ENCODE results near the gene FGF23. TPM values are rescaled to one million over a fixed set of nuclear protein-coding genes. Genes with fewer than 3 reads are reported as not detected.

The FGF23 gene
- total and polyA plus RNA-seq, 2 donors (not counting 1 experiment from before 2014, with no cell fraction given), result not detected

- H3K4me2 ChIP-seq (ENCODE audit: extremely low read depth, insufficient read depth, low read length), result no peak overlapping the region
- no peak overlapping the region for H3K9ac ChIP-seq (ENCODE audit: insufficient read depth, low read length)
- H3K36me3 ChIP-seq (ENCODE audit: control insufficient read depth, insufficient read depth, low read length), result no peaks in the 10 kb centered on the region
- no peak for TF ChIP-seq CTCF (conservative IDR thresholded peaks at IDR 0.05 in 1 of 2, IDR thresholded peaks at IDR 0.05 in 1 of 2; ENCODE audit: low read depth in 1 of 2, low read length in 2 of 2)
- no peak for TF ChIP-seq EZH2 (IDR thresholded peaks at IDR 0.05; ENCODE audit: low read length, missing control alignments)
- H2AFZ ChIP-seq (ENCODE audit: low read length), result no peak overlapping the region
- H3K9me3 ChIP-seq (ENCODE audit: control insufficient read depth, insufficient read depth, low read depth, low read length), result no peaks in the 10 kb centered on the region
- H3K79me2 ChIP-seq (ENCODE audit: control insufficient read depth, insufficient read depth, low read length), result no peaks in the 10 kb centered on the region
- H3K4me1 ChIP-seq (ENCODE audit: control insufficient read depth, extremely low read depth, insufficient read depth, low read length), result no peaks in the 10 kb centered on the region
- no peak for DNase-seq (ENCODE audit: low read depth in 2 of 2)
- H4K20me1 ChIP-seq (ENCODE audit: control insufficient read depth, extremely low read depth, insufficient read depth, low read length), result no peaks in the 10 kb centered on the region
- H3K27me3 ChIP-seq (ENCODE audit: control insufficient read depth, insufficient read depth, low read length), result no peaks in the 10 kb centered on the region
- H3K4me3 ChIP-seq (replicated peaks in 1 of 4; ENCODE audit: control extremely low read depth in 1 of 4, insufficient read depth in 1 of 4, low read depth in 3 of 4, low read length in 4 of 4), result no peak overlapping the region
- no peak overlapping the region for H3K27ac ChIP-seq (ENCODE audit: insufficient read depth, low read length)
Observed at GRCh38 chr12:4401117-4401516, 21.6 kb upstream of the FGF23 start.

- no peak overlapping the region for H3K4me3 ChIP-seq (replicated peaks in 1 of 4; ENCODE audit: control extremely low read depth in 1 of 4, insufficient read depth in 1 of 4, low read depth in 3 of 4, low read length in 4 of 4)
- no peak overlapping the region for H3K9ac ChIP-seq (ENCODE audit: insufficient read depth, low read length)
- no peaks in the 10 kb centered on the region for H3K4me1 ChIP-seq (ENCODE audit: control insufficient read depth, extremely low read depth, insufficient read depth, low read length)
- no peaks in the 10 kb centered on the region for H3K79me2 ChIP-seq (ENCODE audit: control insufficient read depth, insufficient read depth, low read length)
- H4K20me1 ChIP-seq (ENCODE audit: control insufficient read depth, extremely low read depth, insufficient read depth, low read length), result no peaks in the 10 kb centered on the region
- no peak overlapping the region for H2AFZ ChIP-seq (ENCODE audit: low read length)
- no peak overlapping the region for H3K27ac ChIP-seq (ENCODE audit: insufficient read depth, low read length)
- no peak overlapping the region for H3K4me2 ChIP-seq (ENCODE audit: extremely low read depth, insufficient read depth, low read length)
- H3K9me3 ChIP-seq (ENCODE audit: control insufficient read depth, insufficient read depth, low read depth, low read length), result no peaks in the 10 kb centered on the region
- no peaks in the 10 kb centered on the region for H3K36me3 ChIP-seq (ENCODE audit: control insufficient read depth, insufficient read depth, low read length)
- no peak for TF ChIP-seq CTCF (conservative IDR thresholded peaks at IDR 0.05 in 1 of 2, IDR thresholded peaks at IDR 0.05 in 1 of 2; ENCODE audit: low read depth in 1 of 2, low read length in 2 of 2)
- no peak for TF ChIP-seq EZH2 (IDR thresholded peaks at IDR 0.05; ENCODE audit: low read length, missing control alignments)
- no peaks in the 10 kb centered on the region for H3K27me3 ChIP-seq (ENCODE audit: control insufficient read depth, insufficient read depth, low read length)
- no peak for DNase-seq (ENCODE audit: low read depth in 2 of 2)
Observed at GRCh38 chr12:4395818-4396217, 16.3 kb upstream of the FGF23 start.

- no peak for DNase-seq (ENCODE audit: low read depth in 2 of 2)
- no peak overlapping the region for H3K4me3 ChIP-seq (replicated peaks in 1 of 4; ENCODE audit: control extremely low read depth in 1 of 4, insufficient read depth in 1 of 4, low read depth in 3 of 4, low read length in 4 of 4)
- no peaks in the 10 kb centered on the region for H3K4me1 ChIP-seq (ENCODE audit: control insufficient read depth, extremely low read depth, insufficient read depth, low read length)
- no peaks in the 10 kb centered on the region for H4K20me1 ChIP-seq (ENCODE audit: control insufficient read depth, extremely low read depth, insufficient read depth, low read length)
- H3K27me3 ChIP-seq (ENCODE audit: control insufficient read depth, insufficient read depth, low read length), result no peaks in the 10 kb centered on the region
- H3K36me3 ChIP-seq (ENCODE audit: control insufficient read depth, insufficient read depth, low read length), result no peaks in the 10 kb centered on the region
- no peaks in the 10 kb centered on the region for H3K79me2 ChIP-seq (ENCODE audit: control insufficient read depth, insufficient read depth, low read length)
- no peak overlapping the region for H3K27ac ChIP-seq (ENCODE audit: insufficient read depth, low read length)
- TF ChIP-seq EZH2 (IDR thresholded peaks at IDR 0.05; ENCODE audit: low read length, missing control alignments) (no peak), CTCF (conservative IDR thresholded peaks at IDR 0.05 in 1 of 2, IDR thresholded peaks at IDR 0.05 in 1 of 2; ENCODE audit: low read depth in 1 of 2, low read length in 2 of 2) (no peak)
- no peak overlapping the region for H2AFZ ChIP-seq (ENCODE audit: low read length)
- no peaks in the 10 kb centered on the region for H3K9me3 ChIP-seq (ENCODE audit: control insufficient read depth, insufficient read depth, low read depth, low read length)
- H3K9ac ChIP-seq (ENCODE audit: insufficient read depth, low read length), result no peak overlapping the region
- no peak overlapping the region for H3K4me2 ChIP-seq (ENCODE audit: extremely low read depth, insufficient read depth, low read length)
Observed at GRCh38 chr12:4393211-4393610, 13.7 kb upstream of the FGF23 start.

Data from fibroblast of lung (primary cell).